Measurements from ENCODE around the gene MMP21.

The MMP21 gene

GRCh38 chr10:125719173-125720001 is 56.2 kb downstream of the MMP21 start, which contains the start of gene EDRF1:
EDRF1 (plus strand) TSS chr10:125719709; CDS start chr10:125719808, 99 bp downstream.
- H3K79me2 ChIP-seq (ENCODE audit: low read length) = peaks cover 33% of the 10 kb centered on the region
- H3K9me3 ChIP-seq (ENCODE audit: insufficient read depth, low read length) = no peaks in the 10 kb centered on the region
- TF ChIP-seq CTCF (IDR thresholded peaks at IDR 0.05; ENCODE audit: low read depth, low read length) = no peak
- no peak for TF ChIP-seq EZH2phosphoT487 (IDR thresholded peaks at IDR 0.05; ENCODE audit: low read depth)
- H3K4me1 ChIP-seq (ENCODE audit: low read length) = peaks cover 19% of the 10 kb centered on the region
- H3K36me3 ChIP-seq (replicated peaks; ENCODE audit: low read depth, low read length) = peaks cover 30% of the 10 kb centered on the region
- H3K4me2 ChIP-seq (ENCODE audit: low read length) = peak within 1 kb of the TSS; percentile 77
- peak within 1 kb of the TSS; percentile 92 for H3K9ac ChIP-seq (ENCODE audit: low read length)
- H2AFZ ChIP-seq (ENCODE audit: low read depth, low read length) = peak within 1 kb of the TSS; percentile 69; the same call in 1 of the 2 replicates
- no peaks in the 10 kb centered on the region for H3K27me3 ChIP-seq (ENCODE audit: low read depth, low read length)
- H4K20me1 ChIP-seq (ENCODE audit: insufficient read depth, low read length) = no peaks in the 10 kb centered on the region
- peak within 1 kb of the TSS; percentile 77 for H3K27ac ChIP-seq (ENCODE audit: low read length)
- peak within 1 kb of the TSS; percentile 93 for H3K4me3 ChIP-seq (ENCODE audit: low read length)

Measured in OCI-LY3 (cell line).